Islet of Langerhans (tissue), 1 donor: ENCODE data around the gene DCAF6.

Experiments
- FAIRE-seq: peaks from one replicate; lab custom pipeline; 2011; peaks lifted over from hg19 to GRCh38; lab: Jason Lieb, UNC

DCAF6 gene

DNA sequence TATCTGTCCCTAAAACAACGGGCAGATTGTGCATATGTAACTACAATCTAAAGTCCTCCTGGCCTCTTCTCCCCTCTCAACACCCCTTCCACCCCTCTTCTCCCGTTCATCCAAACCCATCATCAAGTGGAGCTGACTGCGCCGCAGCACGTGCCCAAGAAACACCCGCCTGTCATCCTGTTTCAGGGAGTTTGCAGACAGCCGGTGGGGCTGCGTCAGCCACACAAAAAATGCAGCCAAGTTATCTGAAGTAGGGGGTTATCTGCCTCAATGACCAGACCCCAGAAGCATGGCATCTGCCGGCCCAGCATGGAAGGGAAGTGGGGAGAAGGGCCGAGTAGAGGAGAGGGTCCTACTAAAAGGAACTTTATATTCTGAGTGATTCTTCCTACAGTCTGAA, 151.2 kb downstream of the DCAF6 start:
- FAIRE-seq, result no peak

DNA sequence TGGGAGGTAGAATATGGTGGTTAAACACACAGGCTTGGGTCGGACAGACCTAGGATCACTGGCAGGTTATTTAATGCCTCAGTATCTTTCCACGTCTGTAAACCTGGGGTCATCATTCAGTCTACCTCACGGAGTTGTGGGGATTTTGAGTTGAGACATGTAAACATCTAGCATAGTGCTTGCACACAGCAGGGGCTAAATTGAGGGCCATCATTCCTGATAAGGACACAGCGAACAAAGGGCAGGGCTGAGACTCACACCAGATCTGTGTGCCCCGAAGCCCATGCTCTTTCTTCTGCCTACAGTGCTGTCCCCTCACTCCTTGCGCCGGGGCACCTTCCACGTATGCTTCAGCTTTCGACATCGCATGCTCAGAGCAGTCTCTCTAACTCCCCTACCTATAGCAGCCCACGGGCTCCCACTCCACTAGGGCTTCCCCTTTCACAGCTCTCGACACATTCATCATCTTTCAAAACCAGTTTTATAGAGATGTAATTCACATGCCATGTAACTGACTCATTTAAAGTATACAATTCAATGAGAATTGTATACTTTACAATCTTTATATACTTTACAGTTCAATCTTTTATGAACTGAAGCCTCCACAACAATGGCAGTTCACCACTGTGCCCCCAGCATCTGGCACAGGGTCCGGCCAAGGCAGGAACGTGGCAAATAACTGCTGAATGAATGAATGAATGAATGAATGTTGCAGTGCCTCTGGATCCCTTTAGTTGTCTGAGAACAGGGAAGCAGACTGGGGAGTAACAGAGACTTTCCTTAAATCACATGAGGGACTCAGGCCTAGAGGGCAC, 152.2 kb downstream of the DCAF6 start:
- no peak for FAIRE-seq

DNA sequence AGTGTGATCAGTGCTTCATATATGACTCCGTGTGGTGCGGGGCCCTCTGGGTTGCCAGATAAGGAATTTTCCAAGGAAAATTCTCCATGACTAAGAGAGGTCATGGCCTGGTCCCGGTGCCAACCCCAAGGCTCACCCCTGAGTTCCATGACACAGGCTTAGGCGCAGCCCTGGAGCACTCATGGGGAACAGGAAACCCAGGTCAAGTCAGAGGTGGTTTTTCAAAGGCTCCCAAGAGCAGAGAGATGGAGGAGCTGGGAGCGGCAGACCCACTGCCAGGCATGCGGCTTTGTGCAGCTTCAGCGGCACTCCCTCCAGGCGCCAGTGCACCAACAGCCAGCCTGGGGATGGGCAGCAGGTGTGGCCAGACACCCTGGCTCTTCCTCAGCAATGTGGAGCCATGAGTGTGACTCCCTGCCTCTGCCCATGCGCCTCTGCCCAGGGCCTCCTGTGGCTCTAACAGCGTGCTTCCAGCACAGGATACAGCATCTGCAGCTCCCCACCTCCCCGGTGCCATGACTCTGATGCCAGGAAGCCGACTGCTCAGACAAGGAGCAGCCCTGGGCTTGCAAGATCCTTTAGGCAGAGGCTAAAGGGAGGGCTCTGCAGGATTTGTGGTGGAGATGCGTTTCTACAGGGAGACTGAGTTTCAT, 153.0 kb downstream of the DCAF6 start:
- no peak for FAIRE-seq

GRCh38 chr1:168089979-168090337, 153.5 kb downstream of the DCAF6 start:
- FAIRE-seq, result no peak

DNA sequence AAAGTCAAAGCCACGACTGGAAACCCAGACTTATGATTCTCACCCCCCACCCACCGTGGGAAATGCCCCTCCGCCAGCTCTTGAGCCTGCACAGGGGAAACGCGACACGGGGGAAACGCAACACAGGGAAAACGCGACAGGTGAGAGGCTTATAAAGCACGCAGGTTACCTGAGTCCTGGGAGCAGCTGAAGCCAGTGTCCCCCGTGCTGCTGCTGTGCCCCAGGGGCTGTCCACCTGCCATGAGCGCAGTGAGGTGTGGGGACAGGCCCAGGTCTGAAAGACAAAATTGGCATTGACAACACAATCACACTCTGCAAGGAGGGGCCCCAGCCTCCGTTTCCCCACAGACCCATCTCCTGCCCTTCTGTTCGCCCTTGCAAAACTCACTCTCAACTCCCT, 153.9 kb downstream of the DCAF6 start:
- no peak for FAIRE-seq

GRCh38 chr1:168091063-168091462, 154.6 kb downstream of the DCAF6 start:
- no peak for FAIRE-seq

DNA sequence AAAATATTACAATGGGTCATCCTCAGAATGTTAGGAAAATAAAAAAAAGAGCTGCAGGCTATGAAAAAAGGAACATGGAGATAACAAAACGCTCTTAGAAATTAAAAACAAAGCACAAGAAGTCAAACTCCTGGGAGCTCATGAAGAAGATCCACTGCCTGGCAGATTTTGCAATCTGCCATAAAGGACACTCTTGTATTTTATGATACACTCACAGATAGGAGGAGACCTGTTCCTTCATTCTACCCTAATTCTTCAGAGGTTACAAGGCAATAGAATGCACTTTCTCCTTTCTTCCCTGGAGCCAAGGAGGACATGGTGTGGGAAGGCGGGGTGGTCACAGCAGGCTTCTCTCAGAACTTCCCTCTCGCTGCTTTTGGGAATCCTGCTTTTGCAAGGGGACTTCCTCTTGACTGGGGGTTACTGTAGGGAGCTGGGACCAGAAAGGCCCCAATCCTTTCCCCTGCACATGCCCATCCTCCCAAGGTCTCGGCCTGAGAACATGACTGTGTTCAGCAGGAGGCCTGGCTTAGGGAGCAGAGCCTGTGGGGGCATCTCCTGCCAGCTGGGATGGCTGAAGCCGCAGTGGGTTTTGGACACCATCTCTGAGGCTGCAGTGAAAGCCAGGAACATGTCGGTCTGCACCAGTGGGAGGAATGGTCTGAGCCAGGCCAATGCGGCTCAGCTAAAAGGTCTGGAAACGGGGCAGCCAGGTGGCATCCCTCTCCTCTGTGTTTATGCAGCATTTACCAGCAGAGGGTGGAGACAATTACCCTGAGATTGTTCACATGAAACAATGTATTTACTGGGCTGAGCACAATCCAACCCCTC, 155.5 kb downstream of the DCAF6 start:
- no peak for FAIRE-seq

GRCh38 chr1:168092566-168093355, 156.3 kb downstream of the DCAF6 start:
- FAIRE-seq, result no peak

DNA sequence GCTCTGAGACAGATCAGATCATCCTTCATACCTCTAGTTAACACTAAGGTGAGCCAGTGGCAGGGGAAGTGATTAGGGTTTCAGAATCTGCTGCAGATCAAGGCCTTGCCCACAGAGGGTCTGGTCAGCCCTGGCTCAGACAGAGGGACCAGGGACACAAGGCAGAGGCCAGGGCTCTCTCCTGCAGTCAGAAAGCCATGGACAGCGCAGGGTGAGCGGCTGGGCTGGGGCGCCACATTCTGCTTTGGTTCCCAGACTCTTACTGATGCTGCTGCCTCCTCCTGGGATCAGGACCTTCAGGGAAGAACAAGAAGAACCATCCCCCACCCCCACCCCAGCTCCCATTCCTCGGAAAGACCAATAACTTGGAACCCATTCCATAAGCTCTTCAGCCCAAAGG, 157.1 kb downstream of the DCAF6 start:
- no peak for FAIRE-seq

DNA sequence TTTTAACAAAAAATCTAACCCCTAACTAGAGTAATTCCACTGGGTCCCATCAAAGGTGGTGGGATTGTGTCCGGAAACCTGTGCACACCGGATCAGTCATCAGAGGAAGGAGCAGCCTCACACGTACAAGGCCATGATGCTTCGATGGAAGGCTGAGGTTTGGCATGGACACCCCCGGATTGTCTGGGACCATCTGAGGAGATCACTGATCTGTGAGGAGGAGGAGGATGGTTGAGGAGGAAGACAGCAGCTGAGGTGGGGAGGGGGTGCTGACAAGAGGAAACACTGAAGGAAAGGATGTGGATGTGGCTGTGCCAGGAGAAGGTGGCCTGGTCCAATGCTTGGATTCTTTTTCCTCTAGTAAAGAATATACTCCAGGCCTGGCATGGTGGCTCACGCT, 159.0 kb downstream of the DCAF6 start:
- FAIRE-seq, result no peak

DNA sequence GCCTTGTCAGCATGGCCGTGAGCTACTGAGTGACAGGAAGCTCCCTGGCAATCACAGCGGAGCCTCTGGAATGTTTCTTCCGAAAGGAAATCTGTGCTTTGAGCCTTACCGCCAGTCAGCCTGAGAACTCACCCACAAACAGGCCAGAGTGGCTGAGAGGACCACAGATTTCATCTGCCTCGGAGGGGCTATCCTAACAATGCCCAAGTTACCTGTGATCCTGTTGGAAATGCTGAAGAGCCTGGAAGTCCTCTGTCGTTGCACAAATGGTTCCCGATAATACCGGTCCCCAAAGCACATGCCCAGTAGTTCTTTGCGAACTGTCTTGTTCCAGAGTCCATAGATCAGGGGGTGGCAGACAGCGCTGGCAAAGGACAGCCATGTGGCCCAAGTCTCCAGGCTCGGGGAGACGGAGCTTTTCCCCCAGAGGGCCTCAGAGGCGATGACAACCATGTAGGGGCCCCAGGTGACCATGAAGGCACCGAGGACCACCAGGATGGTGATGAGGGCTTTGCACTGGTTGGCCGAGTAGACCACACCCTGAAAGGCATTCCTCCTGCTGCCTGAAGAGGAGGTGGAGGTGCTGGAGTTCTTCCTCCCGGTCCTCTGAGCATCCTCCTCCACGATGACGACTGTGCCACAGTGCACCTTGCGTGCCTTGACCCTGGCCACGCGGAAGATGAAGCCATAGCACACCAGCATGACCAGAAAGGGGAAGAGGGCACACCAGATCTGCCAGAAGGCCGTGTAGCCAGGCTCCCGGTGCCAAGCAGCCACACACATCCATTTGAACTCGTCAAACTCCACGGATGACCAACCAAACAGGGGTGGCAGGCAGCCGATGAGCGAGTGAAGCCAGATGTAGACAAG, 160.0 kb downstream of the DCAF6 start:
- no peak for FAIRE-seq

GRCh38 chr1:168097921-168098528, 161.5 kb downstream of the DCAF6 start:
- no peak for FAIRE-seq

- no peak for FAIRE-seq
Observed at GRCh38 chr1:168098534-168099320, 162.2 kb downstream of the DCAF6 start.

GRCh38 chr1:168099337-168099801, 162.9 kb downstream of the DCAF6 start:
- no peak for FAIRE-seq

DNA sequence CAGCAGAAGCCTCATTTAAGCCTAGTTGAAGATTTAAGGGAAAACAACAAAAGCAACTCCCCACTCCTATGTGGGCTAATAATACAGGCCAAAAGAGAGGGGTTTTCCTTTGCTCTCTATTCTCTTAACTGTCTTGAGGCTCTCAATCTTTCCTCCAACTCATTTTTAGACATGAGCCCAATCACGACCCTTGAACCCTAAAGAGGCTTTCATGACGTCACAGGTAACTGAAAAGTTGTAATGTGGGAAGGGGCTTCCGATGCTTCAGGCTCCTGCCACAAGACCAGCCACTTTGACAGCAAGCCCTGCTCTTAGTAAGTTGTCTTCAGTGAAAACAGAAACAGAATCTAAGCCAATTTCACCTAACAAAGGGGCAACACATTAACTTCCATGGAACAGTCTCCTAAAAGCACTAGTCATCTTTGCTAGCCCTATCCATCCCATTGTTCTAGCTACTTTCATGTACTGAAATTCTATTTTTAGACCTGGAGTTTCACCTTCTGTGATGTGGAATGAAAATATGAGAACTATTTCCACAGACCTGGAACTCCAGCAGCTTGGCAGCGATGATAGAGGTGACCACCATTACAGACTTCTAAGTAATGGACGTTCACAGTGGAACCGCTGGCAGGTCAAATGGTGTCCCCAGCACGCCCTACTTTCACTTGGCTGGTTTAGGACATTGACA, 164.0 kb downstream of the DCAF6 start:
- FAIRE-seq, result no peak

DNA sequence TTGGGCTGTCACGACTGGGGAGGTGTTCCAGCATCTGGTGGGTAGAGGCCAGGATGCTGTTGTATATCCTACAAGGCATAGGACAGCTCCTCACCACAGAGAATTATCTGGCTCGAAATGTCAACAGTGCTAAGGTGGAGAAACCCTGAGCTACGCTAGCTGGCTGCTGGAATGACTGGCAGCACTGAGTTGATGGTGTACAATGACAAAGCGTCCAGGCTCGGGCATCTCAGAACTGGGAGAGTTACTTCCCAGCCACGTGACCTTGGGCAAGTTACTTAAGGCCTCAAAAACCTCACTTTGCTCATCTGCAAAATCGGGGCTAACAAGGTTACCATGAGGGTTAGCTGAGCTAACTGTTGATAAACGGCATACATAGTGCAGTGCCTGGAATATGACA, 164.9 kb downstream of the DCAF6 start:
- no peak for FAIRE-seq

- no peak for FAIRE-seq
Observed at GRCh38 chr1:168102487-168102886, 166.0 kb downstream of the DCAF6 start.

- no peak for FAIRE-seq
Observed at GRCh38 chr1:168104535-168104934, 168.1 kb downstream of the DCAF6 start.

DNA sequence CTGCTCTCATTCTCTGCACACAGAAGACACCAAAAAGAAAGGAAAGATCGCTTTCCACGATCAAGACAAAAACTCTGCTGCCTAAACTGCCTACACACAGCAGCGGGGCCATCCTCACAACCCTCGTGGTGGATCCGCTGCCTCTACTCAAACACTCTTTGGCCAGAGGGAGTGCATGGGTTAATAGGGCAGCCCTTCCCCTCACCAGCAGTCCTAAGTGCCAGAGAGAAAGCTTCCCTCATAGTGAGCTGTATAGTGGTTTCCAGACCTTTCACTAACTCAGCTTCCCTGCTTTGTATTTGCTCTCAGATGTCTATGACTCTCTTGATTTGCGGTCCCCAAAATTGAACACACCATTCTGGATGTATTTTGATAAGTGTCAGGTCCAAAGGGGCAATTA, 169.4 kb downstream of the DCAF6 start:
- FAIRE-seq, result no peak
